NCI-H2107 (cell line): ENCODE measurements around the gene EDIL3.
"Not testable (repeated sequence)": the region's sequence is repeated elsewhere in the genome, so short reads cannot be mapped to it uniquely, and the experiment has no call there.

Experiments
- DNase-seq: peaks from one replicate; lab custom pipeline; 2025; lab: John Stamatoyannopoulos, UW

The EDIL3 gene

GRCh38 chr5:84168841-84169240, 215.8 kb downstream of the EDIL3 start:
- DNase-seq = no peak

GRCh38 chr5:84163671-84164070, 221.0 kb downstream of the EDIL3 start:
- DNase-seq = no peak

GRCh38 chr5:84162695-84163094, 222.0 kb downstream of the EDIL3 start:
- DNase-seq = no peak

- DNase-seq = not testable (repeated sequence)
Observed at GRCh38 chr5:84160650-84161049, 224.0 kb downstream of the EDIL3 start.

- DNase-seq = no peak
Observed at GRCh38 chr5:84149094-84149493, 235.6 kb downstream of the EDIL3 start.

- DNase-seq = no peak
Observed at GRCh38 chr5:84148651-84149050, 236.0 kb downstream of the EDIL3 start.

- no peak for DNase-seq
Observed at GRCh38 chr5:84137541-84137940, 247.1 kb downstream of the EDIL3 start.

GRCh38 chr5:84131372-84131771, 253.3 kb downstream of the EDIL3 start:
- DNase-seq = no peak

GRCh38 chr5:84130006-84130580, 254.6 kb downstream of the EDIL3 start:
- no peak for DNase-seq

- no peak for DNase-seq
Observed at GRCh38 chr5:84125216-84125615, 259.5 kb downstream of the EDIL3 start.

GRCh38 chr5:84119252-84119651, 265.4 kb downstream of the EDIL3 start:
- no peak for DNase-seq

GRCh38 chr5:84118551-84118950, 266.1 kb downstream of the EDIL3 start:
- DNase-seq = no peak

GRCh38 chr5:84115727-84116126, 269.0 kb downstream of the EDIL3 start:
- no peak for DNase-seq

GRCh38 chr5:84113246-84114105, 271.2 kb downstream of the EDIL3 start:
- DNase-seq = no peak

- DNase-seq = no peak
Observed at GRCh38 chr5:84092738-84093137, 291.9 kb downstream of the EDIL3 start.

GRCh38 chr5:84091127-84091799, 293.4 kb downstream of the EDIL3 start:
- DNase-seq = no peak

GRCh38 chr5:84088996-84089395, 295.7 kb downstream of the EDIL3 start:
- no peak for DNase-seq

GRCh38 chr5:84086511-84086910, 298.2 kb downstream of the EDIL3 start:
- no peak for DNase-seq

- DNase-seq = no peak
Observed at GRCh38 chr5:84085387-84086041, 299.2 kb downstream of the EDIL3 start.

GRCh38 chr5:84080908-84081307, 303.8 kb downstream of the EDIL3 start:
- DNase-seq = no peak

GRCh38 chr5:84072339-84072738, 312.3 kb downstream of the EDIL3 start:
- DNase-seq = no peak

GRCh38 chr5:84069608-84070179, 315.0 kb downstream of the EDIL3 start:
- no peak for DNase-seq
